GM21576 (cell line): Measurements from ENCODE around the gene SLC1A3.

Source experiments
- ATAC-seq: cut with Tn5 transposase; IDR thresholded peaks from one replicate; pipeline ENCODE4 v1.9.1; 2021; ENCODE audit warnings: mild to moderate bottlenecking, moderate library complexity; ENCODE audit not compliant: unreplicated experiment

Gene SLC1A3

GRCh38 chr5:36654564-36654963 lies 48.2 kb downstream of the SLC1A3 start:
- no peak for ATAC-seq

- no peak for ATAC-seq
Observed at GRCh38 chr5:36655161-36655560, 48.8 kb downstream of the SLC1A3 start.

- ATAC-seq = no peak
Observed at GRCh38 chr5:36656556-36656955, 50.1 kb downstream of the SLC1A3 start.

GRCh38 chr5:36657563-36657995 lies 51.2 kb downstream of the SLC1A3 start:
- no peak for ATAC-seq

GRCh38 chr5:36658038-36658756 lies 51.8 kb downstream of the SLC1A3 start:
- ATAC-seq = no peak

- no peak for ATAC-seq
Observed at GRCh38 chr5:36659411-36659810, 53.0 kb downstream of the SLC1A3 start.

GRCh38 chr5:36660397-36661049 lies 54.1 kb downstream of the SLC1A3 start:
- ATAC-seq = no peak

GRCh38 chr5:36661456-36662220 lies 55.2 kb downstream of the SLC1A3 start:
- ATAC-seq = no peak

GRCh38 chr5:36662291-36662851 lies 56.0 kb downstream of the SLC1A3 start:
- ATAC-seq = no peak

- ATAC-seq = no peak
Observed at GRCh38 chr5:36664766-36665165, 58.4 kb downstream of the SLC1A3 start.

- ATAC-seq = no peak
Observed at GRCh38 chr5:36665628-36666027, 59.2 kb downstream of the SLC1A3 start.

GRCh38 chr5:36666274-36666673 lies 59.9 kb downstream of the SLC1A3 start:
- no peak for ATAC-seq

- ATAC-seq = no peak
Observed at GRCh38 chr5:36666986-36667385, 60.6 kb downstream of the SLC1A3 start.

- no peak for ATAC-seq
Observed at GRCh38 chr5:36667824-36668223, 61.4 kb downstream of the SLC1A3 start.

GRCh38 chr5:36669015-36669651 lies 62.7 kb downstream of the SLC1A3 start:
- ATAC-seq = no peak

- ATAC-seq = no peak
Observed at GRCh38 chr5:36670548-36670947, 64.1 kb downstream of the SLC1A3 start.

GRCh38 chr5:36675282-36675681 lies 68.9 kb downstream of the SLC1A3 start:
- no peak for ATAC-seq

- no peak for ATAC-seq
Observed at GRCh38 chr5:36679221-36679989, 73.0 kb downstream of the SLC1A3 start.

- no peak for ATAC-seq
Observed at GRCh38 chr5:36680066-36680465, 73.7 kb downstream of the SLC1A3 start.

GRCh38 chr5:36681711-36682110 lies 75.3 kb downstream of the SLC1A3 start:
- ATAC-seq = no peak
